GM19395 (cell line): ENCODE results near the gene PRRX1.

ENCODE experiments used
- ATAC-seq: cut with Tn5 transposase; IDR thresholded peaks from one replicate; pipeline ENCODE4 v1.9.1; 2021; ENCODE audit warnings: mild to moderate bottlenecking, moderate library complexity; ENCODE audit not compliant: unreplicated experiment

The PRRX1 gene

GRCh38 chr1:170686291-170686690 lies 22.4 kb downstream of the PRRX1 start:
- no peak for ATAC-seq

GRCh38 chr1:170687621-170688020 lies 23.7 kb downstream of the PRRX1 start:
- ATAC-seq: no peak

DNA sequence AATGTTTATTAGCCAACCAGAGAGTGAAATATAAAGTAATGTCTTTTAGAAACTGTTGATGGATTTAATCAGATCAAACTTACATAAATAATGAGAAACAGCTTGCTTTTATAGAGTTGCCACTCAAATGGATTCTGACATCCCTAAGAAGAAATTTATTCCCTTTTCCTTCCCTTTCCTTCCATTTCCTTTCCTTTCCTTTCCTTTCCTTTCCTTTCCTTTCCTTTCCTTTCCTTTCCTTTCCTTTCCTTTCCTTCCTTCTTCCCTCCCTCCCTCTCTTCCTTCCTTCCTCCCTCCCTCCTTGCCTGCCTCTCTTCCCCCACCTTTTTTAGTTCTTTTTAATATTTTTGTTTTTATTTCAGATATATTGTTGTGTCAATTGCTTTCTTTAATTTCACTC lies 27.3 kb downstream of the PRRX1 start:
- ATAC-seq: no peak

DNA sequence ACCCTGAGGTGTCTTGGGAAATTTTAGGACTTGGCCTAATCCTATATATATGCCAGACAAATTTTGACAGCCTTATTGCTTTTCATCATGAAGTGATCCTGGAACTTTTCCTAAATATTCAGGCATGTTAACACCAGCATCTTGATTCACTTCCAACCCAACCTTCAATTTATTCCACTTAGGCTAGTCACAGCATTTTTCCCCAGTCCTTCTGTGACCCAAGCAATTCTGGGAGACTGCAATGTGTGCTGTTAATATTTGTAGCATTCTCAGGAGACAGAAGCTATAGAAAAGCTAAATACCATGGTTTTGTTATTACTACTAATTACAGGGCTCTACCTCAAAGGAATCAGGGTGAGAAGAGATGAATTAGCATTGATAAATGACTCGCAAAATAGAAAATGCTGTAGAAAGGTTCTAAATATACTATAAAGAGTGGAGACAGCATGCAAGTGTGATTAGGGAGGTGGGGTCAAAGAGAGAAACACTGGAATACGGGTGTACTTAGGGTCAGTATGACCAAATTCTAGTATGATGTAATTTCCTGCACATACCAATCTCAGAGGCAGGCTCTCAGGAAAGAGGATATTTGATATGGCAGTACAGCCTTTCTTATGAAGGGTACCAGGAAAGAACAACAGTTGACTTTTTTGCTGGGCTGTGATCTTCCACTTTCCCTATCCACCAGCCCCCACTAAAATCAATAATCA lies 29.1 kb downstream of the PRRX1 start:
- ATAC-seq: no peak

GRCh38 chr1:170694172-170694926 lies 30.4 kb downstream of the PRRX1 start:
- no peak for ATAC-seq

GRCh38 chr1:170695955-170696590 lies 32.1 kb downstream of the PRRX1 start:
- no peak for ATAC-seq

DNA sequence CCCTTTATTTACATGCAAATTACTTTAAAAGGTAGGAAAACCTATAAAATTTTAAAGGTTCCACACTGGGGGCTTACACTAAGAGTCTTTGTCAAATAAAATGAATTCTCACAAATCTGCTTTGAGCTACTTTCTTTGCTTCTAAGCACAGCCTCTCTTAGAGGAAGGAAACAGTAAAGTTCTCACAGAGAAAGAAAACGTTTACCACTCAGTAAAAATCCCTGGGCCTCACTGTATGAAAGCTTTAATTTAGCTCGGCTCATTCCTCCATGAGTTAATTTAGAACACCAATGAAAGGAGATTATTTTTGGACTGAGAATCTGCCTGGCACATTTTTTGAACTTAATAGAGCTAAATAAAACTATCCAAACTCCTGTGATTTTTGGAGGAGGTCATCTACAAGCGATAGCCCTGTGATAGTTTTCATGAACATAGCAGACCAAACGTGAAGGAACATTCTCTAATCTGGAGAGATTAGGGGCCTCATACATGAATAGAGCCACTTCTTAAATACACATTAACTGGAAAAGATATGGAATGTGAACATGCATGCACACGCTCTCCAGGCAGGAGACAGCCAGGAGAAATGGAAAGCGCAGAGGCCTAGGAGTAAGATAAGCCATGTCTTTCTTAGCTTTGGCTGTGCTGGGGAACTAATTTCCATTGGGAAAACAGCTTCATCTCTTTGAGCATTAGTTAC lies 32.8 kb downstream of the PRRX1 start:
- no peak for ATAC-seq

- ATAC-seq: no peak
Observed at GRCh38 chr1:170697316-170697715, 33.4 kb downstream of the PRRX1 start.

DNA sequence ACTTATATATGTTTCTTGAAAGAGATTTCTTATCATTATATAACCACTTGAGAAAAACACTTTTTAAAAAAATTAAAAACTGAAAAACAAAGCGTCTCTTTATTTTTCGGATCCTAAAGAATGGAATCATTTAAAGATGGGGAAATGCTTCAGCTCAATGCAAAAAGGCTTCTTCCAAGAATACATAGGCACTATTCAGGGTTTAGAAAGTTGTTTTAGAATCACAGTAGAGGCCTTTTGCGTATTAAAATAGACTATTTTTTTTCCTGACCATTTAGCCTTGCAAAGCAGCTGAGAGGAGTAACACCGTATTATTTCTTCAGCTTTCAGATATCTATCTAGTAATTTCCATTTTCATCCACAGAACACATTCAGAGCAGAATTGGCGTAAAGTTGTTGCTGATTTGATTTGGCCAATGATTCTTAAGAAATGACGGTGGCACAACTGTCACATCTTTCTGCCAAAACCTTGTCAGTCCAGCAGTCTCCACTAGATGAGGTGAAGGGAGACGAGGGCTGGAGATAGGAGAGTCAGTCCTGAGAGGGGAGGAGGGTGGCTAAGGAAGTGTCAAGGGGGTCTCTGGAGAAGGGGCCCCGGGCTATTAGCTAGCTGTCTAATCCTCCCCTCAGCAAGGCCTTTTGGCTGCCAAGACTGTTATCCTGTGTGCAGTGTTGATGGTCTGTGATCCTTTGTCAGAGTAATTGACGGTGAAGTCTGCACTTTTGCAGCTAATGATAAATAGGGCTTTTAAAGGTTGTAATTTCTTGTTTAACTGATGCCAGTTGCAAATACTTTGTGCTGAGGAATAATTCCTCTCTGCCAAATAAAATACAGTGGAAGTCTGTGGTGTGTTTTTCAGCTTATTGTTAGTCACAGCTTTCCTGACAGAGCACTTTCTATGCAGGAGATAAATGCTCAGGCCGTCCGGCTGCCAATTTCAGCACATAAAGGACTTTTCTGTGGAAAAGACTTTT lies 34.7 kb downstream of the PRRX1 start:
- ATAC-seq: no peak

DNA sequence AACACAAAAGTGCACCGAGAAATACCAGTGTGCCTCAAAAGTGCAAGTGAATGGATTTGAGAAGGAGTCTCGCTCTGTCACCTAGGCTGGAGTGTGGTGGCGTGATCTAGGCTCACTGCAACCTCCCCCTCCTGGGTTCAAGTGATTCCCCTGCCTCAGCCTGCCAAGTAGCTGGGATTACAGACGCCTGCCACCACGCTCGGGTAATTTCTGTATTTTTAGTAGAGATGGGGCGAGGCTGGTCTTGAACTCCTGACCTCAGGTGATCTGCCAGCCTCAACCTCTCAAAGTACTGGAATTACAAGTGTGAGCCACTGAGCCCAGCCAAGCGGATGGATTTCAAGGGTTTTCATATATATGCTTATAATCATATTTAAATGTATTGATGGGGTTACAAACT lies 35.8 kb downstream of the PRRX1 start:
- no peak for ATAC-seq

DNA sequence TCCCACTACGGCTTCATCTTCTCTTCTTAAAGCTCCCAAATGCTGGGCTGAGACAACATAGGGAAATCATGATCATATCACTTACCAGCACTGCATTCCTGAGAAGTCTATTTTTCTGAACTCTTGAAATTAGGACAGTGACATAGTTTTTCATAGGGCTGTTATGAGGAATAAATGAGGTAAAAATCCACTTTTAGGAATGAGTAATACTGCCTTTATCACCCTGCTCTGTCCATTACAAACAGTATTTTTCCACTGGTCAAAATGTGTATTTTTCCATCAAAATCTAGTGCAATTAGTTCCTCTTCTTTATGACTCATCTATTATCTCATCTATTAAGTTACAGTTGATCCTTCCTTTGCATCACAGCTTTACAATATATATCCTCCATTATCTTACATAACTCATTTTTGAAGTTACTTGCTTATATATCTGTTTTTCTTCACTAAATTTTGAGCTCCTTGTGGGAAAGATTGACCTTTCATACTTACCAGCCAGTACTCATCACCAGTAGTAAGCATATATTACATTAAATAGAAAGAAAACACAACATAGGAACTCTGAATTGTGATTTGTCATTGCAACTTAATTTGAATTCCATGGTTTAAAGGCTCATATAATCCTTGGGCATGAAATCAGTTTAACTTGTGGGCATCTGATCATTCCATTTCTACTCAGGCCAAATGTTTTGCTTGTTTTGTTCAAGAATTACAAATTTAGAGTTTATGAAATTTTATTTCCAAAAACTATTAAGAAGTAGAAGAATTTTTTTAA lies 37.1 kb downstream of the PRRX1 start:
- ATAC-seq: no peak

- ATAC-seq: no peak
Observed at GRCh38 chr1:170701962-170702361, 38.0 kb downstream of the PRRX1 start.

GRCh38 chr1:170703591-170703990 lies 39.7 kb downstream of the PRRX1 start:
- ATAC-seq: no peak

- no peak for ATAC-seq
Observed at GRCh38 chr1:170704256-170704655, 40.3 kb downstream of the PRRX1 start.

DNA sequence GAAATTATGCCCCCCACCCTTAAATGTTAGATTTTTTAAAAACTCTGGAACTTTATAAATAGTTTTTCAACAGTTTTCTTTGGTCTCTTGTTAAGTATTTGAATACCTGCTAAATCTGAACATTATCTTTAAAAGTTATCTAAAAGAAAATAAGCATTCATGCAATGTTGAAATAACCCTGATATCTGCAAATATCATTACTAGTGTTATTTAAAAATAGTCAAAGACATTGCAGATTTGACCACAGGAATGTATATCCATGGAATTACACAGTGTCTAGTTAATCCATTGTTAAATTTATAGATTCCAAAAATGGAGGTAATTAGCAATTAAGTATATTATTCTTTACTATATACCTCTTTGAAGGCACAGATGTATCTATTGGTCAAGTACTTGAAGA lies 42.0 kb downstream of the PRRX1 start:
- ATAC-seq: no peak

DNA sequence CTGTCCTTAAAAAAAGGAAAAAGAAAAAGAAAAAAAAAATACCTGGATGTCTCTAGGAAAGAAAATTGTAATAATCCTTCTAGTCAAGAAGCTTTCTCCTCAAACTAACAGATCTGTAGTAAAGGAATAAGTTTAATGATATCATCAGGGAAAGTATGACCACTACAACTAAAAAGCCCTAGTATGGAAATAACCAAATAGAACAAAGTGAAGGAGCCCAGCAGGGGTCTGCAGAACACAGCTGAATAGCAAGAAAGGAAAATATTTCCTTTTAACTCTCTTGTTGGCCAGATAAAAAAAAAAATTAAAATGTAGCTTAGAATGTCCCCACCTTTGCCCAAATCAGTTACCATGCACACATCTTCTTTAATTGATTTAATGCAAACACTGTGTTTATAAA lies 43.2 kb downstream of the PRRX1 start:
- no peak for ATAC-seq

DNA sequence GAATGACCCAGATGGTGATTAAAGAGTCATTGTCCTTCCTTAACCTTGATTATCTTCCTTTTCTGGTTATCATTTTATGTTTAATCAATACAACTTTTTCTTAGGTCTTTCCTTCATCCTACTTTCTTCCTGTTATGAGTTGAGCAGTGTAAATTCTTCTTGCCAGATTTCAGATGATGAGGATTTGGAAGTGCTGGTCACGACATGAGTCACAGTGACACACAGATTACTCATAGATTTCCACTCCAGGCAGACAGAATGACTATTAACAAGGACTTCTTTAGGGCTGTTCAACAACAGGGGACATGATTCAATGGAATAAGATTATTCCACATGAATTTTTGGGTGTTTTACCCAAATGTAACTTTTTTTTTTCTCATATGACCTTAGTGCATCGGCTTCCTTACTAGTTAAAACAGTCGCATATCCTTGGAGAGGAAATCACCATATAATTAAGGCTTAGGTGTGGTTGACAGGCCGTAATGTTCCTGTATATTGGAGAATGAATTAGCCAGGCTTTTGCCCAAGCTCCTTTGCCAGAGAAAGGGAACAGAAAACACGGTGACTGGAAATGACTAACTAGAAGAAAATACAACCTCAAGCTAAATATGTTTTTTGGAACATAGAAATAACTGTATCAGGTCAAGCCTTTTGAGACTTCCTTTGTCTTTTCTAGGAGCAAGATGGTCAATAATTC lies 44.2 kb downstream of the PRRX1 start:
- ATAC-seq: no peak

DNA sequence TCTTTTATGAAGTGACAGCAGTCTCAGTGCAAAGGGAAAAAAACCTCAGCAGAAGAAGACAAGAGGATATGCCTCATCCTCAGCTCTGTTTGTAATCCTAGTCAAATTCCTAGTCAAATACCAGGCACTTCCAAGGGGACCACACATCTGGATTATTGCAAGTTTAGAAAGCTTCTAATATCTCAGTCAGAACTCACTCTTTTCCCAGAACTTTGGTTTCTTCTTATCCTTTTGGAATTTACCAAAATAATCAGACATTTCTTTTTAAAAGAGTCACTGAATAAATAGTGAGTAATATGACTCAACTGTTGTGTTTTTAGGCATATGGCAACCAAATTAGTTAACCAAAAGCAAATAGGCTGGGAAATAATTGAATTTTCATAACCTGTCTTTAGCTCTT lies 47.8 kb downstream of the PRRX1 start:
- ATAC-seq: no peak

GRCh38 chr1:170714163-170714562 lies 50.2 kb downstream of the PRRX1 start:
- ATAC-seq: no peak
